Cardiac fibroblast (primary cell): ENCODE data around the gene FER1L5.

Experiments used
- DNase-seq, 2 donors: peaks; one replicate each; pipeline versions ENCODE4 v3.0.0 to v3.0.0-alpha.2; 2010; ENCODE audit warnings: low read depth in 2 of 2
- H3K4me3 ChIP-seq, 2 donors: replicated peaks in 1 of 2; 1 replicate in 1 of 2; 2 replicates in 1 of 2; pipeline ENCODE4 v1.5.1; 2011; ENCODE audit warnings: low read depth in 2 of 2, low read length in 2 of 2, mild to moderate bottlenecking in 2 of 2, moderate library complexity in 1 of 2
- TF ChIP-seq, protein P1 (sequence below): IDR thresholded peaks from one replicate; pipeline ENCODE4 v1.5.1; 2011; ENCODE audit warnings: low read depth, mild to moderate bottlenecking, low read length, inconsistent platforms

Gene FER1L5

GRCh38 chr2:96700086-96700485, 57.5 kb downstream of the FER1L5 start:
- TF ChIP-seq, protein P1, sequence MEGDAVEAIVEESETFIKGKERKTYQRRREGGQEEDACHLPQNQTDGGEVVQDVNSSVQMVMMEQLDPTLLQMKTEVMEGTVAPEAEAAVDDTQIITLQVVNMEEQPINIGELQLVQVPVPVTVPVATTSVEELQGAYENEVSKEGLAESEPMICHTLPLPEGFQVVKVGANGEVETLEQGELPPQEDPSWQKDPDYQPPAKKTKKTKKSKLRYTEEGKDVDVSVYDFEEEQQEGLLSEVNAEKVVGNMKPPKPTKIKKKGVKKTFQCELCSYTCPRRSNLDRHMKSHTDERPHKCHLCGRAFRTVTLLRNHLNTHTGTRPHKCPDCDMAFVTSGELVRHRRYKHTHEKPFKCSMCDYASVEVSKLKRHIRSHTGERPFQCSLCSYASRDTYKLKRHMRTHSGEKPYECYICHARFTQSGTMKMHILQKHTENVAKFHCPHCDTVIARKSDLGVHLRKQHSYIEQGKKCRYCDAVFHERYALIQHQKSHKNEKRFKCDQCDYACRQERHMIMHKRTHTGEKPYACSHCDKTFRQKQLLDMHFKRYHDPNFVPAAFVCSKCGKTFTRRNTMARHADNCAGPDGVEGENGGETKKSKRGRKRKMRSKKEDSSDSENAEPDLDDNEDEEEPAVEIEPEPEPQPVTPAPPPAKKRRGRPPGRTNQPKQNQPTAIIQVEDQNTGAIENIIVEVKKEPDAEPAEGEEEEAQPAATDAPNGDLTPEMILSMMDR: no peak
- no peak overlapping the region for H3K4me3 ChIP-seq
- DNase-seq: no peak

DNA sequence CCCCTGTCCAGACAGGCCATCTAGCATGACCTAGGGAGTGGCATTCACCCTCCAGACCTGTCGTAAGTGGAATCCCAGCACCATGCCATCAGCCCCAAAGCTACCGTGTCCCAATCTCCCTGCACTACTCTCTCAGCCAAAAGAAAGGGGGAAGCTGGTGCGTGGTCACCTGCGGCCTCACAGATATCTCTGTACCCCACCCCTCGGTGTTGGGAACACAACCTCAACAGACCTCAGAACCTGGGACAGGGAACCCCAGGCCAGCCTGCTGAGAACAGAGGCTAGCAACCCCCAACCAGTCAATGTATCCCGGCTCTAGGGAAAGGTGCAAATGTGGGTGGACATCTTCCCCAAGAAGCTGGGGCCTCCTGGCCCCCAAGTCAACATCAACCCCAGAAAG, 59.1 kb downstream of the FER1L5 start:
- TF ChIP-seq, protein P1: no peak
- no peak overlapping the region for H3K4me3 ChIP-seq
- DNase-seq: no peak

DNA sequence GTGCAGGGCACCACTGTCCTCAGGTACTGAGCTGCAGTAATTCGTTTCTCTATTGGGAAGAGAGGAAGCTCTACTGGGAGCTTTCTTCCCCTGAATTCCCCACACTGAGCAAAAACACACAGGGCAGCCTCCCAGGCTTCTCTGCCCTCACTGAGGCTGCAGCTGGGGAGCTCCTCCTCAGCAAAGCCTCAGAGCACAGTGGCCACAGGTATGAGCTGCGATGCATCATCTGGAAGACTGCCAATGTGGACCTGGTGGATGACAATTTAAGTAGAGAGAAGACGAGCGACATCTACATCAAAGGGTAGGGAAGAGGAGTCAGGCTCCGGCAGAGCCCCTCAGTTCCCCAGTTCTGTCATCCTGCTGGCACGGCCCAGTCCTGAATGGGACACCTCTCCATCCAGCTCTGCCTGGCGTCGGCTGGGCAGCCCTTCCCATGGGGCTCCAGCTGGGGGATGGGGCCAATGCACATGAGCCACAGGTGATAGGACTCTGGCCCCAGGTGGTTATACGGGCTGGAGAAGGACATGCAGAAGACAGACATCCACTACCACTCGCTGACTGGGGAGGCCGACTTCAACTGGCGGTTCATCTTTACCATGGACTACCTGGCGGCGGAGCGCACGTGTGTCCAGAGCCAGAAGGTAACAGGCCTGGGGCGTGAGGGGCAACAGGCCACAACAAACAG, 59.7 kb downstream of the FER1L5 start:
- no peak for DNase-seq
- H3K4me3 ChIP-seq: no peak overlapping the region
- TF ChIP-seq, protein P1: no peak

- TF ChIP-seq, protein P1: no peak
These were observed 60.6 kb downstream of the FER1L5 start for GRCh38 chr2:96703021-96703751.

GRCh38 chr2:96710985-96711384, 68.4 kb downstream of the FER1L5 start:
- TF ChIP-seq, protein P1: no peak
- DNase-seq: no peak

More at GRCh38 chr2:96703021-96703751, 60.6 kb downstream of the FER1L5 start:
- no peak overlapping the region for H3K4me3 ChIP-seq
- DNase-seq: no peak

GRCh38 chr2:96715658-96716057, 73.1 kb downstream of the FER1L5 start:
- peak in 1 of 2 donors; percentile 38 for DNase-seq
- H3K4me3 ChIP-seq: no peak overlapping the region
- TF ChIP-seq, protein P1: no peak

More at GRCh38 chr2:96710985-96711384, 68.4 kb downstream of the FER1L5 start:
- H3K4me3 ChIP-seq: no peak overlapping the region
